ENCODE data around the gene TRHDE.

DNA sequence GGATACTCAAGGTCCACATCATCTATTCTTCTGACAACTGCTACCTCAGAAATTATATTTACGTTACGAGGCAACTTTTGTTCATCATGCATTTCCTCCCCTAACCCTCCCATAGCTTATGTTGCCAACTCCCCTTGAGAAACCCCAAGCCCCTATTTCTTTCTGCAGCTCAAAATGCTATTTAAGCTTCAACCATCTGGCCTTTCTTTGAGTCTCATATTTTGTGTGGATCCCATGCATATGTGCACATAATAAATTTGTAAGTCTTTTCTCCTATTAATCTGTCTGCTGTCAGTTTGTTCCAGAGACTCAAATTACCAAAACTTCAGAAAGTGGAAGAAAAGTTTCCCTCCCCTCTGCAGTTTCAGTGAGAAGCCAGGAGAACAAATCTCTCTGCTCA, 444.1 kb downstream of the TRHDE start:
- TF ChIP-seq CTCF (CRISPR knock-in tag; IDR thresholded peaks at IDR 0.05) = no peak
- TF ChIP-seq ZNF224 (CRISPR knock-in tag; IDR thresholded peaks at IDR 0.05) = no peak
- no peak for TF ChIP-seq ZNF225 (CRISPR knock-in tag; IDR thresholded peaks at IDR 0.05)
- TF ChIP-seq TCF12 (IDR thresholded peaks at IDR 0.05) = no peak
- no peak for TF ChIP-seq TCF12 (CRISPR knock-in tag; IDR thresholded peaks at IDR 0.05)
- TF ChIP-seq NR2C2 (CRISPR knock-in tag; IDR thresholded peaks at IDR 0.05; ENCODE audit: borderline replicate concordance) = no peak
- no peak for TF ChIP-seq CENPBD1 (CRISPR knock-in tag; IDR thresholded peaks at IDR 0.05; ENCODE audit: borderline replicate concordance, low read depth)
- no peak for TF ChIP-seq CREB1 (IDR thresholded peaks at IDR 0.05)
- no peak for TF ChIP-seq CREB1 (CRISPR knock-in tag; IDR thresholded peaks at IDR 0.05)
- TF ChIP-seq ZNF496 (CRISPR knock-in tag; IDR thresholded peaks at IDR 0.05; ENCODE audit: insufficient replicate concordance) = no peak
- TF ChIP-seq ZSCAN5A (CRISPR knock-in tag; IDR thresholded peaks at IDR 0.05; ENCODE audit: borderline replicate concordance) = no peak
